PC-3 (cell line): ENCODE results near the gene NPRL2. TPM values are rescaled to one million over a fixed set of nuclear protein-coding genes. Genes with fewer than 3 reads are reported as not detected.

Source experiments
- ATAC-seq: fragments of 200-7000 bp; cut with Tn5 transposase; 2 replicates; pipeline ENCODE4 v1.9.1; 2020; ENCODE audit warnings: mild to moderate bottlenecking, moderate library complexity
- BruUV-seq: library from RNA; stranded (reverse); fragments of 400-500 nt; replicated peaks from 2 replicates; lab custom pipeline; 2021; lab: Mats Ljungman, UMichigan
- CTCF ChIA-PET: fragments of 300-600 bp; sonication (Branson Sonifier 250); formaldehyde crosslinking; loops from one replicate; lab custom pipeline; 2022; ENCODE audit warnings: antibody characterized with exemption; lab: Charles Lee
- POLR2A ChIA-PET: fragments of 300-600 bp; sonication (Branson Sonifier 250); formaldehyde crosslinking; loops from one replicate; lab custom pipeline; 2022; ENCODE audit warnings: antibody characterized with exemption; ENCODE audit not compliant: unreplicated experiment; lab: Charles Lee
- DNase-seq: peaks from one replicate; pipeline ENCODE4 v3.0.0-alpha.2; 2015
- H2AFZ ChIP-seq: fragments of 300-600 bp; sonication (generic); 2 replicates; pipeline ENCODE4 v1.6.0; 2016; ENCODE audit warnings: antibody characterized with exemption, low read length
- H3F3A ChIP-seq: fragments of 300-600 bp; sonication (generic); one replicate; pipeline ENCODE4 v1.6.0; 2017; ENCODE audit warnings: antibody characterized with exemption, low read length, control low read depth, mild to moderate bottlenecking; ENCODE audit not compliant: unreplicated experiment
- H3K27ac ChIP-seq: fragments of 300-600 bp; sonication (generic); 2 replicates; pipeline ENCODE4 v1.5.1; 2016; ENCODE audit warnings: mild to moderate bottlenecking, low read length
- H3K27me3 ChIP-seq: fragments of 300-600 bp; sonication (generic); 2 replicates; pipeline ENCODE4 v1.6.1; 2016; ENCODE audit warnings: low read length, mixed read lengths
- H3K36me3 ChIP-seq: fragments of 300-600 bp; sonication (generic); 2 replicates; pipeline ENCODE4 v1.6.1; 2016; ENCODE audit warnings: low read depth, mixed run types, low read length, mixed read lengths
- H3K4me1 ChIP-seq: fragments of 300-600 bp; sonication (generic); 2 replicates; pipeline ENCODE4 v1.5.1; 2016; ENCODE audit warnings: low read length; ENCODE audit not compliant: insufficient read depth
- H3K4me2 ChIP-seq: fragments of 300-600 bp; sonication (generic); 2 replicates; pipeline ENCODE4 v1.6.0; 2016; ENCODE audit warnings: low read length
- H3K4me3 ChIP-seq: fragments of 300-600 bp; sonication (generic); 2 replicates; pipeline ENCODE4 v1.5.1; 2016; ENCODE audit warnings: mild to moderate bottlenecking, low read length, mixed read lengths
- H3K79me2 ChIP-seq: fragments of 300-600 bp; sonication (generic); 2 replicates; pipeline ENCODE4 v1.6.1; 2017; ENCODE audit warnings: low read length, mixed read lengths
- H3K9ac ChIP-seq: fragments of 300-600 bp; sonication (generic); 2 replicates; pipeline ENCODE4 v1.6.0; 2016; ENCODE audit warnings: mild to moderate bottlenecking, low read length
- H3K9me2 ChIP-seq: fragments of 300-600 bp; sonication (generic); replicated peaks from 2 replicates; pipeline ENCODE4 v1.6.1; 2016; ENCODE audit warnings: mixed run types, low read length, mixed read lengths
- H3K9me3 ChIP-seq: fragments of 300-600 bp; sonication (generic); 2 replicates; pipeline ENCODE4 v1.6.1; 2016; ENCODE audit warnings: low read length, mixed read lengths
- H4K20me1 ChIP-seq: fragments of 300-600 bp; sonication (generic); 2 replicates; pipeline ENCODE4 v1.6.1; 2016; ENCODE audit warnings: low read length, mixed read lengths
- CTCF ChIP-seq: fragments of 300-600 bp; sonication (generic); conservative IDR thresholded peaks from 2 replicates; pipeline ENCODE4 v1.5.1; 2017; ENCODE audit warnings: antibody characterized with exemption, low read depth, mild to moderate bottlenecking, low read length
- EZH2 ChIP-seq: fragments of 300-600 bp; sonication (generic); IDR thresholded peaks from one replicate; pipeline ENCODE4 v1.6.1; 2017; ENCODE audit warnings: antibody characterized with exemption, mild to moderate bottlenecking, low read length; ENCODE audit not compliant: unreplicated experiment
- EZH2phosphoT487 ChIP-seq: fragments of 300-600 bp; sonication (generic); IDR thresholded peaks from 2 replicates; pipeline ENCODE4 v1.6.1; 2018; ENCODE audit warnings: mild to moderate bottlenecking, antibody characterized with exemption, low read length, borderline replicate concordance
- intact Hi-C: fragments of 100-400 bp; cut with micrococcal nuclease; formaldehyde crosslinking; loops from 2 replicates; pipeline ENCODE4 v1.9.0; 2023
- total RNA-seq: library from RNA; depleted of rRNA; stranded (reverse); fragments of >200 nt; gene quantifications from 2 replicates; pipeline ENCODE4 v1.2.3, GENCODE V29; 2014

Gene NPRL2
- total RNA-seq, 1 experiment from 2014 or later = 56.9 TPM

- Histone ChIP-seq H3K27me3 (no peaks in the 10 kb centered on the region), H2AFZ (peak overlapping the region; percentile 88), H3K4me2 (peak overlapping the region; percentile 88), H3K9ac (peak overlapping the region; percentile 89), H3K36me3 (no peaks in the 10 kb centered on the region; the same call in 1 of the 2 replicates), H3F3A (no peaks in the 10 kb centered on the region), H4K20me1 (peaks cover 13% of the 10 kb centered on the region; the same call in 1 of the 2 replicates), H3K4me1 (peaks cover 32% of the 10 kb centered on the region), H3K27ac (peak overlapping the region; percentile 72), H3K9me2 (no peaks in the 10 kb centered on the region), H3K4me3 (peak overlapping the region; percentile 89), H3K79me2 (peaks cover 48% of the 10 kb centered on the region), H3K9me3 (no peaks in the 10 kb centered on the region)
- ATAC-seq (peak; percentile 88), DNase-seq (peak; percentile 99)
- POLR2A ChIA-PET = interaction anchor here (0.5 to 1.4 kb wide), 12 partner anchors 9 to 1768 kb away, joined by 3 to 17 read pairs (median 5); partner anchors contain the start of genes CISH, CYB561D2, HYAL3 and IFRD2
- TF ChIP-seq EZH2 (no peak), EZH2phosphoT487 (no peak), CTCF (no peak)
- no TSS peak for BruUV-seq
- CTCF ChIA-PET = interaction anchor here (0.6 to 1.3 kb wide), 10 partner anchors 8 to 1646 kb away, joined by 3 to 10 read pairs (median 4); partner anchors contain the start of genes CYB561D2, NPRL2, TUSC2 and ZMYND10
- intact Hi-C loops = no loop called here
Measured at GRCh38 chr3:50337175-50337861, 13.3 kb downstream of the NPRL2 start.

- Histone ChIP-seq H3K36me3 (peaks cover 6% of the 10 kb centered on the region; the same call in 1 of the 2 replicates), H2AFZ (peak overlapping the region; percentile 88), H3K9me2 (no peaks in the 10 kb centered on the region), H3K4me1 (peaks cover 32% of the 10 kb centered on the region), H3F3A (no peaks in the 10 kb centered on the region), H3K27ac (peak overlapping the region; percentile 72), H3K4me2 (peak overlapping the region; percentile 88), H3K9ac (peak overlapping the region; percentile 89), H3K4me3 (peak overlapping the region; percentile 89), H3K27me3 (no peaks in the 10 kb centered on the region), H3K79me2 (peaks cover 53% of the 10 kb centered on the region), H3K9me3 (no peaks in the 10 kb centered on the region), H4K20me1 (peaks cover 13% of the 10 kb centered on the region; the same call in 1 of the 2 replicates)
- ATAC-seq = peak; percentile 46
- CTCF ChIA-PET = interaction anchor here (0.6 to 1.3 kb wide), 10 partner anchors 9 to 1646 kb away, joined by 3 to 10 read pairs (median 4); partner anchors contain the start of genes TUSC2 and ZMYND10
- TSS peak; percentile 73 for BruUV-seq
- peak; percentile 34 for DNase-seq
- TF ChIP-seq EZH2 (no peak), CTCF (0 out of 2 replicates have a peak, but pooled peaks have one; percentile 11)
- POLR2A ChIA-PET = interaction anchor here (0.5 to 1.4 kb wide), 12 partner anchors 8 to 1769 kb away, joined by 3 to 17 read pairs (median 5); partner anchors contain the start of genes CISH, CYB561D2, HYAL3 and IFRD2
- intact Hi-C loops = no loop called here
Measured at GRCh38 chr3:50336452-50337174, 14.0 kb downstream of the NPRL2 start.
